Stomach (tissue), 9 donors: ENCODE measurements around the gene C8B. TPM values are rescaled to one million over a fixed set of nuclear protein-coding genes. Genes with fewer than 3 reads are reported as not detected.

Source experiments
- DNase-seq, 2 donors: peaks; one replicate each; pipeline versions ENCODE4 v3.0.0 to v3.0.0-alpha.2; 2013 to 2019
- H3K27ac ChIP-seq, 5 donors: fragments of 200-600 bp in 4 of 5; sonication (generic) in 4 of 5; one replicate each; pipeline ENCODE4 v1.5.1; 2013 to 2019; ENCODE audit warnings: mild to moderate bottlenecking in 1 of 5, moderate library complexity in 1 of 5
- H3K27me3 ChIP-seq, 3 donors: fragments of 200-600 bp; sonication (generic); one replicate each; pipeline ENCODE4 v1.5.1; 2017 to 2019; ENCODE audit warnings: mixed run types in 1 of 3
- H3K36me3 ChIP-seq, 4 donors: fragments of 200-600 bp; sonication (generic); 1 replicate in 3 of 4; 2 replicates in 1 of 4; pipeline ENCODE4 v1.5.1; 2016 to 2019
- H3K4me1 ChIP-seq, 4 donors: fragments of 200-600 bp; sonication (generic); one replicate each; pipeline ENCODE4 v1.5.1; 2016 to 2019
- H3K4me3 ChIP-seq, 4 donors: fragments of 200-600 bp; sonication (generic) in 3 of 4; one replicate each; pipeline ENCODE4 v1.5.1; 2016 to 2019; ENCODE audit warnings: mild to moderate bottlenecking in 1 of 4
- H3K9me3 ChIP-seq, 4 donors: fragments of 200-600 bp; sonication (generic); one replicate each; pipeline ENCODE4 v1.5.1; 2016 to 2019
- CTCF ChIP-seq, 7 experiments: fragments of 450-650 bp in 4 of 7; fragments of 200-600 bp in 3 of 7; sonication (generic) in 3 of 7; IDR thresholded peaks; one replicate each; pipeline ENCODE4 v1.5.1; 2016 to 2019; ENCODE audit warnings: antibody characterized with exemption in 7 of 7, control low read depth in 2 of 7, mild to moderate bottlenecking in 1 of 7
- EP300 ChIP-seq: sonication (generic); formaldehyde crosslinking; IDR thresholded peaks from one replicate; pipeline ENCODE4 v1.6.1; 2017; ENCODE audit warnings: antibody characterized with exemption
- POLR2A ChIP-seq, 4 donors: fragments of 450-650 bp; IDR thresholded peaks; one replicate each; pipeline ENCODE4 v1.6.1; 2016; ENCODE audit warnings: antibody characterized with exemption in 4 of 4, control low read depth in 2 of 4, mild to moderate bottlenecking in 1 of 4, moderate library complexity in 1 of 4
- POLR2AphosphoS5 ChIP-seq, 3 donors: sonication (generic); formaldehyde crosslinking; IDR thresholded peaks; one replicate each; pipeline ENCODE4 v1.6.1; 2016; ENCODE audit warnings: antibody characterized with exemption in 3 of 3
- WGBS, 5 donors: extraction: QIAGEN DNeasy Blood & Tissue Kit in 3 of 5; methylation state at CpG; one replicate each; pipeline versions ENCODE4 v1.1.5 to v1.1.7; 2013 to 2018; 5-methylcytosine and 5-hydroxymethylcytosine counted together
- intact Hi-C: fragments of 100-400 bp; cut with DNase I; formaldehyde crosslinking; loops from one replicate; pipeline ENCODE4 v1.15.1; 2023; ENCODE audit warnings: low total_unique reads
- polyA plus RNA-seq, 3 donors: library from polyadenylated mRNA; stranded (reverse); fragments of 200-250 nt; gene quantifications; one replicate each; pipeline ENCODE4 v1.2.3, GENCODE V29; 2013
- total RNA-seq, 5 donors: library from RNA; depleted of rRNA; stranded (reverse); fragments of >200 nt; gene quantifications; one replicate each; pipeline versions ENCODE4 v1.1.0 to v1.2.3, GENCODE V29; 2014 to 2016
- donor health status: healthy with polysubstance abuse.
- donor health status: Bipolar disorder and iron deficiency.
- donor health status: healthy.

Gene C8B
- total and polyA plus RNA-seq, 8 donors, result 0.15 to 0.25 TPM; not detected in 6

GRCh38 chr1:56904663-56905397, 61.0 kb downstream of the C8B start:
- Histone ChIP-seq H3K36me3 (no peaks in the 10 kb centered on the region), H3K27me3 (no peaks in the 10 kb centered on the region), H3K4me3 (no peak overlapping the region), H3K9me3 (no peaks in the 10 kb centered on the region), H3K27ac (no peak overlapping the region), H3K4me1 (peaks cover 0 to 27% (median 1%) of the 10 kb centered on the region in 4 donors)
- 62 to 70% (median 66%) methylated on average over 2 of the region's 2 CpGs for WGBS, 5 donors
- TF ChIP-seq POLR2AphosphoS5 (IDR thresholded peaks at IDR 0.05) (no peak), CTCF (IDR thresholded peaks at IDR 0.05) (no peak), EP300 (no peak), POLR2A (IDR thresholded peaks at IDR 0.05) (no peak)
- intact Hi-C loops, result no loop called here
- no peak for DNase-seq

- TF ChIP-seq POLR2AphosphoS5 (IDR thresholded peaks at IDR 0.05), result no peak
- TF ChIP-seq EP300, result no peak
- H3K27me3 ChIP-seq, result no peaks in the 10 kb centered on the region
- no peaks in the 10 kb centered on the region for H3K9me3 ChIP-seq
- intact Hi-C loops, result no loop called here
- no peak overlapping the region for H3K27ac ChIP-seq
- DNase-seq, result no peak
- H3K4me1 ChIP-seq, result peaks cover 0 to 32% (median under 1%) of the 10 kb centered on the region in 4 donors
- H3K36me3 ChIP-seq, result no peaks in the 10 kb centered on the region
- no peak overlapping the region for H3K4me3 ChIP-seq
- 71 to 93% (median 88%) methylated on average over 1 of the region's 1 CpG for WGBS, 5 donors
Observed at GRCh38 chr1:56903778-56904177, 62.0 kb downstream of the C8B start.

- H3K4me3 ChIP-seq, result no peak overlapping the region
- intact Hi-C loops, result no loop called here
- no peaks in the 10 kb centered on the region for H3K27me3 ChIP-seq
- no peak overlapping the region for H3K27ac ChIP-seq
- no peak for TF ChIP-seq POLR2A (IDR thresholded peaks at IDR 0.05)
- H3K36me3 ChIP-seq, result no peaks in the 10 kb centered on the region
- peaks cover 0 to 41% (median 10%) of the 10 kb centered on the region in 4 donors for H3K4me1 ChIP-seq
- 44 to 52% (median 49%) methylated on average over 3 of the region's 3 CpGs for WGBS, 5 donors
- H3K9me3 ChIP-seq, result no peaks in the 10 kb centered on the region
- DNase-seq, result no peak
Observed at GRCh38 chr1:56901716-56902115, 64.1 kb downstream of the C8B start.

GRCh38 chr1:56898879-56899278, 66.9 kb downstream of the C8B start:
- WGBS, 5 donors, result 70 to 79% (median 74%) methylated on average over 2 of the region's 2 CpGs
- TF ChIP-seq CTCF (IDR thresholded peaks at IDR 0.05) (no peak), POLR2A (IDR thresholded peaks at IDR 0.05) (no peak), EP300 (no peak), POLR2AphosphoS5 (IDR thresholded peaks at IDR 0.05) (no peak)
- peak overlapping the region in 2 of 5 donors; percentile 71 to 74 for H3K27ac ChIP-seq
- no peak for DNase-seq
- no peaks in the 10 kb centered on the region for H3K36me3 ChIP-seq
- no peak overlapping the region for H3K4me3 ChIP-seq
- no peaks in the 10 kb centered on the region for H3K27me3 ChIP-seq
- H3K9me3 ChIP-seq, result no peaks in the 10 kb centered on the region
- intact Hi-C loops, result no loop called here
- peaks cover 0 to 37% (median 14%) of the 10 kb centered on the region in 4 donors for H3K4me1 ChIP-seq

GRCh38 chr1:56898005-56898373, 67.8 kb downstream of the C8B start:
- Histone ChIP-seq H3K4me1 (peaks cover 0 to 37% (median 14%) of the 10 kb centered on the region in 4 donors), H3K27ac (peak overlapping the region in 2 of 5 donors; percentile 71 to 74), H3K27me3 (no peaks in the 10 kb centered on the region), H3K9me3 (no peaks in the 10 kb centered on the region), H3K36me3 (no peaks in the 10 kb centered on the region), H3K4me3 (no peak overlapping the region)
- WGBS, 5 donors, result 36 to 52% (median 46%) methylated on average over 2 of the region's 2 CpGs
- intact Hi-C loops, result no loop called here
- TF ChIP-seq POLR2AphosphoS5 (IDR thresholded peaks at IDR 0.05) (no peak), POLR2A (IDR thresholded peaks at IDR 0.05) (no peak), CTCF (IDR thresholded peaks at IDR 0.05) (no peak), EP300 (no peak)
- DNase-seq, result no peak
